ENCODE results near the gene XYLT1.
"Not testable (repeated sequence)": the region's sequence is repeated elsewhere in the genome, so short reads cannot be mapped to it uniquely, and the experiment has no call there.

XYLT1 gene

DNA sequence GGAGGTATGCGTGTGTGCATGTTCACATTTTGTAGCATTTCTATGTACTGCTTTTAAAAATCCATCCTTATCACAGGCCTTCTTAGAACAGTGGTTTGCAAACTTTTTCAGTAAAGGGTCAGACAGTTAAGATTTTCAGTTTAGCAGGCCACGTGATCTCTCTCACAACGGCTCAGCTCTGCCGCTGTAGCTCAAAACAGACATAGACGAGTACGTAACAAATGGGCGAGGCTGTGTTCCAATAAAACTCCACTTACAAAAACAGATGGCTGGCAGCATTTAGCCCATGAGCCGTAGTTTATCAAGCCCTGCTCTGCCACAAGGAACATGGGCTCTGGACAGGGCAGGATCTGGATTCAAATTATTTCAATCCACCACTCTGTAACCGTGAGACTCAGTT, 141.8 kb downstream of the XYLT1 start:
- DNase-seq, result no peak

GRCh38 chr16:17327664-17328335, 143.0 kb downstream of the XYLT1 start:
- DNase-seq, result no peak

DNA sequence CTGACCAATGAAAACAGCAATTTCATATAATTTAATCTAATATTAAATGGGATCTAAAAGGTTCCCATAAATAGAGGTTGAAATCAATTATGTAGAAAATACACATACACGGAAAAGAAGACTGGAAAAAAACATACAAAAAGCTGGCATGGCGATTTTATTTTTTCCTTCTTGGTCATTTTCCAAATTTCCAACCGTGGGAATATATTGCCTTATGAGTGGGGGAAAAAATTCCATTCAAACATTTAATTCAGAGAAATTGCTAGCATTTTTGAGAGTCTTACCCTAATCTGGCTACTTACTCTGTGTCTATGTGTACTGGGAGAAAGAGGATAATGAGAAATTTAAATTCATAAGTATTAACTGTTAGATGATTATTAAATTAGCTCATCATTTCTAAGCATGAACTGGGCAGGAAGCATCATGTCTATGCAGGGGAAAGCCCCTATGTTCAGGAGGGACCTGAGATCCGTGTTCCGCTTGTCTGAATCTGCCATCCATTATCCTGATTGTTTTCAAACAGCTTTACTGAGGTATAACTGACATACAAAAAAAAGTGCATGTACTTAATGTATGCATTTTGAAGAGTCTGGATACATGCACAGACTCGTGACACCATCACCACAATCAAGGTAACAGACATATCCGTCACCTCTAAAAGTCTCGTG, 145.2 kb downstream of the XYLT1 start:
- no peak for DNase-seq

DNA sequence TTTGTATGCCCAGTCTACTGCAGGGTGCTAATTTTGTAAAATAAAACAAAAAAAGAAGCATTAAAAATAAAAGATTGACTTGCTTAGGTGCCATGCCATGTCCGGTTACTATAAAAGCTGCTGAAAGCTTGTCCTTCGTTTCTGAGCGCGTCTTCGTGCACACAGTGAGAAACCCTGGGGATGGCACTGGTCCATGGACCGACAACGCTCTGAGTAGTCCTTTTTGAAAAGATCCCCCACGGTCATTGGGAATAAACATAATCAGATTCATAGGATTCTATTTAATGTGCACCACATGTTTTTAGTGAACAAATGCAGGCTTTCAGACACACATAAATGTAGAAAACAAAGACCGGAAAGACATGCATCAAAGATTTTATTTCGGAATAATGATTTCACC, 146.3 kb downstream of the XYLT1 start:
- DNase-seq, result no peak

GRCh38 chr16:17323171-17323570, 147.6 kb downstream of the XYLT1 start:
- no peak for DNase-seq

GRCh38 chr16:17321824-17322223, 148.9 kb downstream of the XYLT1 start:
- peak; percentile 59 to 78 (median 77) for DNase-seq

- DNase-seq, result no peak
Observed at GRCh38 chr16:17320009-17320408, 150.8 kb downstream of the XYLT1 start.

DNA sequence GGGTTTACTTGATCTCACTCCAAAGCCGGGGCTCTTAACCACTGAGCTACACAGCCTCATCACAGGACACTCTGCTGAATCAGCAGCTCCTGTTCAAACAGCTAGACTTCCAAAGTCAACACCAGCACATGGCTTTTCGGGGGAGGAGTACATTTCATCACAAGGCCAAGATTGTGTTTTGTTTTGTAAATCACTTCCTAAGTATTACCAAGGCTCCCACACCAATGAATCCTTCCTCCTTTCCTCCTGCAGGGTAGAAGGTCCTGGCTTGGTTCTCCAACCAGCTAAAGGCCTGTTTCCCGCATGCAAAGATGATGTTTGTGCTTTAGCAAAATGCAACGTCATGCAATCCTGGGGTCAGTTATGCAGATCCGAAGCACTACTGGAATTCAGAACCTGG, 152.5 kb downstream of the XYLT1 start:
- DNase-seq, result peak; percentile 73 to 77 (median 74)

GRCh38 chr16:17316005-17316404, 154.8 kb downstream of the XYLT1 start:
- DNase-seq, result no peak

- no peak for DNase-seq
Observed at GRCh38 chr16:17313793-17314547, 156.8 kb downstream of the XYLT1 start.

GRCh38 chr16:17313085-17313611, 157.6 kb downstream of the XYLT1 start:
- no peak for DNase-seq

GRCh38 chr16:17312094-17312710, 158.6 kb downstream of the XYLT1 start:
- DNase-seq, result no peak

DNA sequence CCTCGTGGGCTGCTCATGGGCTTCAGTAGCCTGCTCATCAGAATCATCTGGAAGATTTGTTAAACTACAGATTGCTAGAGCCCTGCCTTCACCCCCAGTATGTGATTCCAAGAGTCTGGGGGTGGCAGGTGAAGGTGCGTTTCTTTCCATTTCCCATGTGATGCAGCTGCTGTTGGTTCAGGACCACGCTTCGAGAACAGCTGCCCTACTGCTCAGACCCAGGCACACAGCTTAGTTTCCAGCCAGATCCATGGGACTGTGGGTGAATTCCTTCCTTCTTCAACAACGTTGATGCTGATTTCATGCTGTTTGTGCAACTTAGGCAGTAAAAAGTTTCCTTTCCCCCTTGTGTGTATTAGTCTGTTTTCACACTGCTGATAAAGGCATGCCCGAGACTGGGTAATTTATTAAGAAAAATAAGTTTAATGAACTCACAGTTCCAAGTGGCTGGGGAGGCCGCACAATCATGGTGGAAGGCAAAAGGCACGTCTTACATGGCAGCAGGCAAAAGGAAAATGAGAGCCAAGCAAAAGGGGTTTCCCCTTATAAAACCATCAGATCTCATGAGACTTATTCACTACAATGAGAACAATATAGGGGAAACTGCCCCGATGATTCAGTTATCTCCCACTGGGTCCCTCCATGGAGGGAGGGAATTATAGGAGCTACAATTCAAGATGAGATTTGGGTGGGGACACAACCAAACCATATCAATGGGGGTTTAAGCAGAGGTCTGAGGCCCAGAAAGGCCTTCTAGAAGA, 159.2 kb downstream of the XYLT1 start:
- DNase-seq, result peak; percentile 55 to 74 (median 57)

GRCh38 chr16:17309510-17309909, 161.2 kb downstream of the XYLT1 start:
- DNase-seq, result no peak

- no peak for DNase-seq
Observed at GRCh38 chr16:17308186-17308585, 162.6 kb downstream of the XYLT1 start.

GRCh38 chr16:17307504-17307903, 163.3 kb downstream of the XYLT1 start:
- DNase-seq, result no peak

DNA sequence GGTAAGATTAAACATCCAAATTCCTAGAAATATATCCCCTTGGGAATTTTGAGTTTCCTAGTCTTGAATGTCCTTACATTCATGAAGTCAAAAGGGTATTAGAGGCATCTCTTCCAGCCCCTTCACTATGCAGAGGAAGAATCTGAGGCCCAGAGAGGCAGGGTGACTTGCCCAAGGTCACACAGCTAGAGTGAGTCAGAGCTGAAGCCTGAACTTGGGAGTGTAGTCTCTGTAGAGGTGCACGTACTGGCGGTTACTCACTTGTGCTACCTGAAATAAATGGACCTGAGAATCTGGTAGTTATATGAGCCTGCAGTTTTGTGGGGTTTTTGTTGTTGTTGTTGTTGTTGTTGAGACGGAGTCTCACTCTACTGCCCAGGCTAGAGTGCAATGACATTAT, 164.0 kb downstream of the XYLT1 start:
- no peak for DNase-seq

- DNase-seq, result not testable (repeated sequence)
Observed at GRCh38 chr16:17306211-17306610, 164.5 kb downstream of the XYLT1 start.

- DNase-seq, result peak; percentile 59 to 77 (median 64)
Observed at GRCh38 chr16:17305694-17306093, 165.1 kb downstream of the XYLT1 start.

GRCh38 chr16:17304491-17305119, 166.2 kb downstream of the XYLT1 start:
- no peak for DNase-seq

- no peak for DNase-seq
Observed at GRCh38 chr16:17304106-17304490, 166.7 kb downstream of the XYLT1 start.

DNA sequence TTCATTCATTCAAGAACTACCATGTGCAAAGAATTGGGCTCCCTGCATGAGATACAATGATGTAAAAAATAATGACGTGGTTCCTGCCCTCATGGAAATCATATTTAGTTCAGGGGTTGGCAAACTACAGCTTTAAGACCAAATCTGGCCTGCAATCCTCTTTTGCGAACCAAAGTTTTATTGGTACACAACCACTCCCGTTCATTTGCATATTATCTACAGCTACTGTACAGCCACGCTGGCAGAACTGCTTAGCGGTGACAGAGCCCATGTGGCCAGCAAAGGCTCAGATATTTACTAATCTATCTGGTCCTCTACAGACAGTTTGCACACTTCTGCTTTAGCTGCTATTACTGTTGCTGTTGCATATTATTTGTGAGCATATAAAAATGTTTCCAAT, 167.7 kb downstream of the XYLT1 start:
- DNase-seq, result peak; percentile 27 to 39 (median 30)
